NCI-H1417 treated with DMSO at 0.1 percent for 48 hours (cell line): ENCODE results near the gene SVIL.
"Not testable (repeated sequence)": the region's sequence is repeated elsewhere in the genome, so short reads cannot be mapped to it uniquely, and the experiment has no call there.

Experiments used
- DNase-seq: peaks from one replicate; lab custom pipeline; 2025; lab: John Stamatoyannopoulos, UW

Gene SVIL

GRCh38 chr10:29649561-29650551, 15.1 kb upstream of the SVIL start:
- no peak for DNase-seq

DNA sequence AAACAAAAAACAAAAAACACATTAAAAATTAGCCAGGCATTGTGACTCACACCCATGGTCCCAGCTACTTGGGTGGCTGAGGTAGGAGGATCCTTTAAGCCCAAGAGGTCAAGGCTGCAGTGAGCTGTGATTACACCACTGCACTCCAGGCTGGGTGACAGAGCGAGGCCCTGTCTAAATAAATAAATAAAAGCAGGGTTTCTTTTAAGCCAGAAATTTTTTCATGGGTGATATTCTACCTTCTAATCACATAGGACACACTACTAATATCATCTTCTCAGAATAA, 14.2 kb upstream of the SVIL start:
- DNase-seq = no peak

- no peak for DNase-seq
These were observed 13.6 kb upstream of the SVIL start for GRCh38 chr10:29648114-29648982.

DNA sequence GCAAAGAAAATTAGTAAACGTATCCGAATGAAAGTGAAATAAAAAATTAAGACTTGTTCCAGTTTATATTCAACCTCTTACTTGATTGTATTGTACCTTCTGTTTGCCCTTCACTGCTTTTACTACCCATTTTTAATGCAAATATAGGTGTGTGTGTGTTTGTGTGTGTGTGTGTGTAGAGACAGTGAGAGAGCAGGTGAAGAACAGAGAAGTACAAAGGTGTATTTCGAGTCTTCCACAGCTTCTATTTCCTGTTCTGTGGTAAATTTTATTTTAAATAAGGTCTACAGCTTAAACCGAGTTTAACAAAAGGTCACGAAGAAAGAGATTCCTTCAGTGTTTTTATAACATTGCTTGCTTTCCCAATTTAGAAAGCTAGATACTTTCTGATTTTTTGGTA, 12.7 kb upstream of the SVIL start:
- no peak for DNase-seq

GRCh38 chr10:29646960-29647461, 12.2 kb upstream of the SVIL start:
- no peak for DNase-seq

GRCh38 chr10:29646238-29646902, 11.6 kb upstream of the SVIL start:
- no peak for DNase-seq

- no peak for DNase-seq
These were observed 9.2 kb upstream of the SVIL start for GRCh38 chr10:29643771-29644501.

GRCh38 chr10:29642990-29643389, 8.2 kb upstream of the SVIL start:
- no peak for DNase-seq

GRCh38 chr10:29637537-29637936, 2.8 kb upstream of the SVIL start:
- no peak for DNase-seq

DNA sequence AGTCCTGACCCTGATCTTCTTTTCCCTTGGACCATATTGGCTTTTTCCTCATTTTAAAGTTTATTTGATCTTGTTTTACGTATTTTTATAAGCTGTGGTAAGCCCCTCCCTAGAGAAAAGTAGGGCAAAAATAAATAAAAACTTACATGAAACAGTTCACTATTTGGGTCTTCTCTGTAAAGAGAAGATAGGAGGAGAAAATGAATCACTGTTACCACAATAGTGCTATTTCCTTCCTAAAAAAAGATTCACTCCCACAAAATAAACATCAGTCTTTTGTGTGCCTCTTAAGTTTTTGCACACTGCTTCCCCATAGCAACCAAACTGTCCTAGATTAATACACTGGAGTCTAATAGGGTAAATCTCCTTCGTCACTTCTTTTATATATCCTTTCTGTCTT, 1.4 kb upstream of the SVIL start:
- no peak for DNase-seq

- DNase-seq = no peak
These were observed 957 bp upstream of the SVIL start for GRCh38 chr10:29635711-29636144.

DNA sequence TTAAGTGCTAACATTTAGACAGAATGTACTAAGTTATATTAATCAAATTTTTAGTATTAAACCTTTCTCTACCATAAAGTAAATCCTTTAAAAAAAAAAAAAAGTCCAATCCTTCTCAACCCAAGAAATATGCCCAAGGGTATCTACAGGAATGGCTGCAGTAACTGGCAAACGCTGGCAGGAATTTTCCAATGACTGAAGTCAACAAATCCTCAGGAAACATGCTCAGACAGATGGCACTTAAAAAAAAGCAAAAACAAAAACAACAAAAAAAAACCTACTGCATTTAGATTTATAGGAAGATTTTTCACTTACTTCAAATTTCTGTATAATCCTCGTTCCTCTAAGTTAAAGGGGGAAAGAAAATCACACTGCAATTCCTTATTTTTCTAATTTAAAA, 666 bp downstream of the SVIL start:
- DNase-seq = no peak

DNA sequence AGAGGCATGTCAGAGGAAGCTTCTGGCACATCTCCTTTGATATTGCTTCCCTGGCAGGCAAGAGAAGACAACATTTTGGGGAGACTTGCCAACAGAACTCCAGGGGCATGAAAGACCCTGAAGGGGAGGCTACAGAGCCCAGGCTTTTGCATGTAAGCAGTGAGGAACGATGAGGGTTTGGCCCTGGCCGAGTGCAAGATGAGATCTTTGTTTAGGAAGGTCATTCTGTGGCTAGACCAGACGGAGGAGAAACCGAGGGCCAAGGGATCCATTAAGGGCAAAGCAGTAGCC, 3.8 kb downstream of the SVIL start:
- no peak for DNase-seq

- no peak for DNase-seq
These were observed 4.3 kb downstream of the SVIL start for GRCh38 chr10:29630205-29631048.

DNA sequence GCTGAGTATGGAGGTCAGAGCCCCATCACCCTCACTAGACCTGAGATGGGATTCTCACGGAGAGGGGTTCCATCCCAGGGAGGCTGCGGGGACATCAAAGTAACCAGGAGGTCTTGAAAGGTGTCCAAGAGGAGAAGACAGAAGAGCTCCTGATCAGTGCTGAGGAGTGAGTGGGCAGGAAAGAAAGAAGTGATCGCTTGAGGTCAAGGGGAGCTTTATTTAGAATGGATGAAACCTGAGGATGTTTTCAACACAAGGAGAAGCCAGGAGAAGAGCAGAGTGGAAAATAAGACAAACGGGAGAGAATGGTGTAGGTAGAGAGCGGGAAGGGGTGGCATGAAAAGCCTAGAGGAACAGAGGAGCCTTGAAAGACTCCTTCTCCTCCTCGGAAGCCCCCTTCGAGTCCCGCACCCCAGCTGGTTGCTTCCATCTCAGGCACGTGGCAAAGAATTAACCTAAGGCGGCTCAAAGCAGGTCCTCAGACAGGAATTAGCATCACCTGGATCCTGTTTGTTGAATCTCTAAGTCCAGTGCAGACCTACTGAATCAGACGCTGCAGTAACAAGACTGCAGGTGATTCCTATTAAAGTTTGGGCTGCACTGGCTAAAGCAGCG, 5.8 kb downstream of the SVIL start:
- no peak for DNase-seq

DNA sequence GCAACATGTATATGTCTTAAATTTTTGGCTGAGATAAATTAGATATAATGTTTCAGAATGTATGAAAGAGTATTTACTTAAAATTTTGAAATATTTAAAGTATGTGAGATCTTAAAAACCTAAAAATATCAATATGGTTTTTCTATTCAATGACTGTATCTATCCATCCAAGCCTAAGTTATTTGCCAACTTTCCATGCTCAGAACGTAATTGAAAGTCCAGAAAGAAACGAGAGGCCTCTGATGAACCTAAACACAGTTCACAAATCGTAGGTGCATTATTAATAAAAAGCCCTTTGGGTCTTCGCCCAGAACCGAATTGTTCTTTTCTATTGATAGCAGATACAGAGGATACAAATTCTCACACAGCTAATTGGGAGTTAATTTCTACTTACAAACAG, 6.5 kb downstream of the SVIL start:
- no peak for DNase-seq

DNA sequence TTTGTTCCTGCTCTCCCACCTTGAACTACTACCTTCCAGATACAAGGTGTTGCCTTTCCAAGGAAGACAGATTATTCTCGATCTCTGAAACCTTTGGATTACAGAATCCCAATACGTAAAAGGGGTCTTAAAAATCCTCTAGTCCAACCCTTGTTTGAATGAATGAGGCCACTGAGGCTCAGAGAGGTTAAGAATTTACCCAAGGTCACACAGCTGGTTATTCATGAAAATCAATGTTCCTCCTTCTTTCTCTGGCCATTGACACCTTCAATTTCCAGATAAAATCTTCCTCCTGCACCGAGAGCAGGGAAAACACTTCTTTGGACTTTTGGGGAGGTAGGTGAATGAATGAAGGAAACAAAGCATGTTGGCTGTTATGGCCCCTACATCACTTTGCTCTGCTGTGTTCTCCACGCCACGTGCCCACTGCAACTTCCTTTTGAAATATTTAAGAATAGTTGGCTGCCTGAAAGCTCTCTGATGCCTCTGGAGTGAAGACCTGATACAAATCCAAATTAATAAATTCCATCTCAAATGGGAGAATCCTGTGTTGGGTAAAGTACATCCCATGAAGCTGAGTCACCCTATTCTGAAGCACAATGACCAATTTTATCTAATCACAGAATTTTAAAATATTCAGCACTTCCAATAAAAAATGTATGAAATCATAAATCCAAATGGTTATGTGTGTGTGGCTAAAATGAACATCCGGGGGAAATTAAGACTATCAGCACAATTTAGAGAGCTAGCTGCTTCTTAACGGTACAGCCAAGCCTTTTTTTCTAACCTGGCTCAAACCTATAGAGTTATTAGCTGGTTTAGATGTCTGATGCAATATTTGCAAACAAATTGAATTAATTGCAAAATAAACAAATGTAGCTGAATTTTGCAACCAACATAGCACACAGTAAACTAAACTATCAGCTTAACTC, 7.3 kb downstream of the SVIL start:
- DNase-seq = no peak

- DNase-seq = not testable (repeated sequence)
These were observed 10.4 kb downstream of the SVIL start for GRCh38 chr10:29624357-29624756.

- no peak for DNase-seq
These were observed 11.0 kb downstream of the SVIL start for GRCh38 chr10:29623797-29624196.
